Mesenchymal stem cell (in vitro differentiated cells and primary cell): ENCODE measurements around the gene SHISA2. TPM values are rescaled to one million over a fixed set of nuclear protein-coding genes. Genes with fewer than 3 reads are reported as not detected.
"Not testable (repeated sequence)": the region's sequence is repeated elsewhere in the genome, so short reads cannot be mapped to it uniquely, and the experiment has no call there.

Experiments
- DNase-seq: peaks from one replicate; pipeline ENCODE4 v3.0.0-alpha.2; 2013
- H2AFZ ChIP-seq: one replicate; pipeline ENCODE4 v1.6.1; 2013; ENCODE audit warnings: low read depth, mild to moderate bottlenecking, control low read depth, inconsistent platforms, low read length, moderate library complexity
- H2AK5ac ChIP-seq: 2 replicates; pipeline ENCODE4 v1.6.1; 2013; ENCODE audit warnings: low read length, moderate library complexity, mild to moderate bottlenecking, inconsistent platforms; ENCODE audit not compliant: severe bottlenecking
- H2BK120ac ChIP-seq: one replicate; pipeline ENCODE4 v1.6.1; 2013; ENCODE audit warnings: low read depth, mild to moderate bottlenecking, inconsistent platforms, low read length, moderate library complexity
- H2BK12ac ChIP-seq, 2 experiments: one replicate each; pipeline ENCODE4 v1.6.1; 2013; ENCODE audit warnings: inconsistent platforms in 2 of 2, low read length in 2 of 2, mild to moderate bottlenecking in 2 of 2, moderate library complexity in 2 of 2, control low read depth in 1 of 2
- H2BK15ac ChIP-seq: one replicate; pipeline ENCODE4 v1.6.1; 2013; ENCODE audit warnings: mild to moderate bottlenecking, low read depth, inconsistent platforms; ENCODE audit not compliant: poor library complexity, severe bottlenecking
- H2BK5ac ChIP-seq: 2 replicates; pipeline ENCODE4 v1.6.1; 2013; ENCODE audit warnings: low read depth, mild to moderate bottlenecking, low read length, control low read depth, inconsistent platforms; ENCODE audit not compliant: poor library complexity, severe bottlenecking
- H3K14ac ChIP-seq, 2 experiments: one replicate each; pipeline ENCODE4 v1.6.1; 2013; ENCODE audit warnings: inconsistent platforms in 2 of 2, low read length in 2 of 2, control low read depth in 1 of 2, mild to moderate bottlenecking in 1 of 2, moderate library complexity in 1 of 2
- H3K18ac ChIP-seq, 2 experiments: one replicate each; pipeline ENCODE4 v1.6.1; 2013; ENCODE audit warnings: inconsistent platforms in 2 of 2, low read length in 2 of 2, control low read depth in 1 of 2, low read depth in 1 of 2, mild to moderate bottlenecking in 1 of 2
- H3K23ac ChIP-seq, 2 experiments: one replicate each; pipeline ENCODE4 v1.6.1; 2013; ENCODE audit warnings: inconsistent platforms in 2 of 2, low read length in 2 of 2, mild to moderate bottlenecking in 2 of 2, moderate library complexity in 2 of 2, control low read depth in 1 of 2
- H3K27ac ChIP-seq: 2 replicates; pipeline ENCODE4 v1.5.1; 2013; ENCODE audit warnings: mild to moderate bottlenecking, moderate library complexity, low read length, control low read depth, inconsistent platforms; ENCODE audit not compliant: poor library complexity, severe bottlenecking
- H3K27me3 ChIP-seq, 2 experiments: 2 replicates each; pipeline versions ENCODE4 v1.6.1 to v1.7.0; 2013; ENCODE audit warnings: low read length in 2 of 2, mild to moderate bottlenecking in 2 of 2, moderate library complexity in 2 of 2, control low read depth in 1 of 2, inconsistent platforms in 1 of 2; ENCODE audit not compliant: control insufficient read depth in 1 of 2, insufficient read depth in 1 of 2
- H3K36me3 ChIP-seq, 2 experiments: 2 replicates each; pipeline versions ENCODE4 v1.6.1 to v1.7.0; 2013; ENCODE audit warnings: low read length in 2 of 2, control low read depth in 1 of 2, inconsistent platforms in 1 of 2, low read depth in 1 of 2, mild to moderate bottlenecking in 1 of 2; ENCODE audit not compliant: insufficient read depth in 2 of 2, control insufficient read depth in 1 of 2
- H3K4ac ChIP-seq, 2 experiments: one replicate each; pipeline ENCODE4 v1.6.1; 2013; ENCODE audit warnings: inconsistent platforms in 2 of 2, low read length in 2 of 2, mild to moderate bottlenecking in 2 of 2, moderate library complexity in 2 of 2, control low read depth in 1 of 2, low read depth in 1 of 2
- H3K4me1 ChIP-seq: 2 replicates; pipeline ENCODE4 v1.6.1; 2013; ENCODE audit warnings: low read depth, low read length, control low read depth; ENCODE audit not compliant: control insufficient read depth, insufficient read depth
- H3K4me2 ChIP-seq: 2 replicates; pipeline ENCODE4 v1.6.1; 2013; ENCODE audit warnings: low read length, mild to moderate bottlenecking, inconsistent platforms; ENCODE audit not compliant: poor library complexity, severe bottlenecking
- H3K4me3 ChIP-seq, 2 experiments: 2 replicates each; pipeline versions ENCODE4 v1.5.1 to v1.7.0; 2013; ENCODE audit warnings: low read length in 2 of 2, mild to moderate bottlenecking in 2 of 2, control low read depth in 1 of 2, low read depth in 1 of 2; ENCODE audit not compliant: insufficient read depth in 1 of 2
- H3K79me1 ChIP-seq: replicated peaks from 2 replicates; pipeline ENCODE4 v1.6.1; 2013; ENCODE audit warnings: mild to moderate bottlenecking, control low read depth, low read length, inconsistent platforms; ENCODE audit not compliant: poor library complexity, severe bottlenecking
- H3K9ac ChIP-seq: 2 replicates; pipeline ENCODE4 v1.7.0; 2013; ENCODE audit warnings: mild to moderate bottlenecking, low read length, moderate library complexity
- H3K9me3 ChIP-seq: 2 replicates; pipeline ENCODE4 v1.7.0; 2013; ENCODE audit warnings: mild to moderate bottlenecking, low read length; ENCODE audit not compliant: control insufficient read depth
- H4K8ac ChIP-seq: one replicate; pipeline ENCODE4 v1.6.1; 2013; ENCODE audit warnings: inconsistent platforms, mild to moderate bottlenecking, low read length, moderate library complexity
- H4K91ac ChIP-seq: one replicate; pipeline ENCODE4 v1.6.1; 2013; ENCODE audit warnings: mild to moderate bottlenecking, low read length, inconsistent platforms
- WGBS: methylation state at CpG from one replicate; pipeline ENCODE4 v1.1.7; 2013; ENCODE audit warnings: mixed read lengths; 5-methylcytosine and 5-hydroxymethylcytosine counted together
- polyA plus RNA-seq, 2 experiments: library from polyadenylated mRNA; stranded (reverse); fragments of 200-250 nt; gene quantifications; one replicate each; pipeline ENCODE4 v1.2.3, GENCODE V29; 2013

The SHISA2 gene
- polyA plus RNA-seq (2013, experiment 1 of 2), result 0.98 TPM
- polyA plus RNA-seq (2013, experiment 2 of 2), result 1.1 TPM

DNA sequence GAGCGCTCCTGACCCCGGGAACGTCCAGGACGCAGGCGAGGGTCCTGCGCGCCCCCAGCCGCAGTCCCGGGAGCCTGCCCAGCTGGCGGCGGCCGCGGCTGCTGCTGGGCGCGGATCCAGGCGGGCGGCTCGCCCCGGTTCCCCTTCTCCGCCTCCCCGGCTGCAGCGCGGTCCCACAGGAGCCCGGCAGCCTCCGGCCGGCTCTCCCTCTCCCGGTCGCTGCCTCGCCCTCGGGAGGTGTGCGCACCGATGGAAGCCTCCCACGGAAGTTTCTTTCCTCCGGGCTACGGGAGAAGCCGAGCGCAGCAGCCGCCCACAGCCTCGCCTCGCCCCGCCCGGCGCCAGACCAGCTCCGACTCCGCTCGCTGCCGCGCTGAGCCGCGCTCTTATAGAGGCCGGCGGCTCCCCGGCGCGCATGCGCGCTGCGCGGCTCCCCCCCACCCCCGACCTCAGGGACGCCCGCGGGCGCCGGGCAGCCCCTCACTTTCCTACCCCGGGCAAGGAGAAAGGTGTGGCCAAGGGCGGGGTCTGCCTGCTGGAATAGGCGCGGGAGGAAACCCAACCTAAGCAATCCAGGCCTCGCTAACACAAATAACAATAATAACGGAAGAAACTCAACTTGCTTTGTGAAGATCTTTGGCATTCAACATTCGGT lies at the start of gene SHISA2:
SHISA2 (minus strand) TSS at position 360 of the 655 bp plus-strand sequence. CDS start 1,041 bp downstream, outside the sequence.
- no peaks in the 10 kb centered on the region for H3K9me3 ChIP-seq

DNA sequence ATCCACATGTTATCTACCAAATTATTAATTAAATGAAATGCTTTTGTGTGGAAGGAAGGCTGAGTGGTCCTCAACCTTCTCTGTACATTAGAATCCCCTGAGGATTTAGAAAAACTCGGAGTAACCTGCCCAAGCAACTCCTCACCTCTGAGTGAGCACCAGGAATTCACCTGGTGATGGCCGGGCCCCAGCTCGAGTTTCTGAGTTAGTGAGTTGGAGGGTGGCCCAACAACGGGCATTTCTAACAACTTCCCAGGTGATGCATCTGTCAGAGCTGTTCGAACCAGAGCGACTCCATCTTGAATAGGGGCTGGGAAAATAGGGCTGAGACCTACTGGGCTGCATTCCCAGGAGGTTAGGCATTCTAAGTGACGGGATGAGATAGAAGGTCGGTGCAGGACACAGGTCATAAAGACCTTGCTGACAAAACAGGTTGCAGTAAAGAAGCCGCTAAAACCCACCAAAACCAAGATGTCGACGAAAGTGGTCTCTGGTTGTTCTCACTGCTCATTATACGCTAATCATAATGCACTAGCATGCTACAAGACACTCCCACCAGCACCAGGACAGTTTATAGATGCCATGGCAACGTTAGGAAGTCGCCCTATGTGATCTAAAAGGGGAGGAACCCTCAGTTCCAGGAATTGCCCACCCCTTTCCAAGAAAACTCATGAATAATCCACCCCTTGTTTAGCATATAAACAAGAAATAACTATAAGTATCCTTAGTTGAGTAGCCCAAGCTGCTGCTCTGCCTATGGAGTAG lies 44.2 kb upstream of the SHISA2 start:
- Histone ChIP-seq H3K79me1 (no peaks in the 10 kb centered on the region), H2BK5ac (no peak overlapping the region), H2AFZ (no peak overlapping the region), H3K9ac (no peak overlapping the region), H3K27ac (no peak overlapping the region), H4K8ac (no peak overlapping the region), H2BK15ac (no peak overlapping the region), H3K4me2 (no peak overlapping the region), H3K18ac (no peak overlapping the region), H4K91ac (no peak overlapping the region), H3K4me3 (no peak overlapping the region), H3K27me3 (peaks cover 0 to 3% of the 10 kb centered on the region in 2 experiments), H2AK5ac (no peak overlapping the region), H3K4ac (no peak overlapping the region), H3K36me3 (no peaks in the 10 kb centered on the region), H3K14ac (no peak overlapping the region), H2BK12ac (no peak overlapping the region), H3K4me1 (no peaks in the 10 kb centered on the region), H2BK120ac (no peak overlapping the region), H3K9me3 (no peaks in the 10 kb centered on the region), H3K23ac (no peak overlapping the region)
- no peak for DNase-seq
- 73% methylated on average over 14 of the region's 14 CpGs for WGBS

More for the DNA sequence above, at the start of gene SHISA2:
- Histone ChIP-seq H2AK5ac (peak within 1 kb of the TSS; percentile 58), H2BK12ac (peak within 1 kb of the TSS in 1 of 2 experiments; percentile 83), H3K14ac (no peak within 1 kb of the TSS), H3K79me1 (no peaks in the 10 kb centered on the region), H3K4ac (no peak within 1 kb of the TSS), H3K27me3 (peaks cover 0 to 85% of the 10 kb centered on the region in 2 experiments), H3K4me3 (peak within 1 kb of the TSS; percentile 72 to 99), H3K9ac (peak within 1 kb of the TSS; percentile 31), H2BK15ac (peak within 1 kb of the TSS; percentile 79), H3K36me3 (peaks cover 0 to 13% of the 10 kb centered on the region in 2 experiments), H4K8ac (peak within 1 kb of the TSS; percentile 69), H3K23ac (peak within 1 kb of the TSS in 1 of 2 experiments; percentile 75), H2BK120ac (peak within 1 kb of the TSS; percentile 73), H3K18ac (peak within 1 kb of the TSS; percentile 50 to 57), H4K91ac (no peak within 1 kb of the TSS), H3K4me2 (peak within 1 kb of the TSS; percentile 79), H2BK5ac (peak within 1 kb of the TSS; percentile 90), H2AFZ (peak within 1 kb of the TSS; percentile 46), H3K27ac (peak within 1 kb of the TSS; percentile 72), H3K4me1 (peaks cover 11% of the 10 kb centered on the region)
- peak; percentile 73 for DNase-seq
- WGBS, result 2% methylated on average over 70 of the region's 72 CpGs

DNA sequence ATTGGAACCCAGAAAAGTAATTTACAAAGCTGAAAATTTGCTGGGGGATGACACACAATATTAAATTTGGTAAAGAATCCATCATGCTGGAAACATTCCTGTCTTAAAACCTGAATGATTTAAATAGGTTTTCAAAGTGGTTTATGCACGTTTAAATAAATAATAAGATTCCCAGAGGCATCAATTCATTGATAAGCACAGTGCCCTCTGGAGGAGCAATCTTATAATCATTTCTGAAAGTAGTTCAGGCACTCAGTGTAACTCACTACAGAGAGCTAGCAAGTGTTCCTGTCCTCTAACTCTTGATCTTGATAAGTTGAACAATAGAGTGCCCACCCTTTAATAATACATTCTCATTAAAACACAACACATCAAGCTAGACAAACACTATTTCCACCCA lies 43.5 kb upstream of the SHISA2 start:
- WGBS, result no CpG with 5 or more reads among the region's 1 CpG

DNA sequence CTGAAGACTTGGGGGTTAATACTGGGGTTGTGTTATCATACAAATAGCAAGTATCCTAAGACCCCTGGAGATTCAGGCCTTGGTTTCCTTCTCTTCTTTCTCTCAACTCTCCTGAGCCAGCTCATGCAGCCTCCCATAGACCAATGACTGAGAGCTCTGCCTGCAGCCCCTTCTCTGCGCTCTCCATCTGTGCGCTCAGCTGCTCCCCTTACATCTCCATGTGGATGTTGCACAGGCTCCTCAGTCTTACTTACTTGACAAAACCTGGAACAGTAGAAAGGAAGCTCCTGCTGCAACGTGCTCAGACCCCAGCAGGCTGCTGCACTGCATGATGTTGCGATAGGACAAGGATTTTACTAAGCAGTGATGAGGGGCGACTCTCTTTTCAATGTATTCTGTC lies 25.0 kb upstream of the SHISA2 start:
- H2AK5ac ChIP-seq, H3K4me1 ChIP-seq, H2BK15ac ChIP-seq, H3K4me3 ChIP-seq, H3K18ac ChIP-seq, H4K91ac ChIP-seq, H3K9me3 ChIP-seq, H4K8ac ChIP-seq, H3K36me3 ChIP-seq, DNase-seq, H3K4ac ChIP-seq, H2BK12ac ChIP-seq, H3K14ac ChIP-seq, H3K79me1 ChIP-seq, H3K4me2 ChIP-seq, H2AFZ ChIP-seq, H3K27ac ChIP-seq, H3K9ac ChIP-seq, H3K23ac ChIP-seq, H2BK120ac ChIP-seq, H2BK5ac ChIP-seq: not testable (repeated sequence)
- WGBS, result 83% methylated on average over 4 of the region's 5 CpGs
- peaks cover 0 to 27% of the 10 kb centered on the region in 2 experiments for H3K27me3 ChIP-seq

More for the DNA sequence above, 43.5 kb upstream of the SHISA2 start:
- Histone ChIP-seq H2BK15ac (no peak overlapping the region), H3K9me3 (no peaks in the 10 kb centered on the region), H4K8ac (no peak overlapping the region), H3K4ac (no peak overlapping the region), H3K27me3 (peaks cover 0 to 3% of the 10 kb centered on the region in 2 experiments), H3K27ac (no peak overlapping the region), H2AK5ac (no peak overlapping the region), H3K36me3 (no peaks in the 10 kb centered on the region), H3K9ac (no peak overlapping the region), H3K4me3 (no peak overlapping the region), H3K18ac (no peak overlapping the region), H3K4me2 (no peak overlapping the region), H2BK12ac (no peak overlapping the region), H3K14ac (no peak overlapping the region), H3K23ac (no peak overlapping the region), H2BK5ac (no peak overlapping the region), H3K4me1 (no peaks in the 10 kb centered on the region), H2AFZ (no peak overlapping the region), H4K91ac (no peak overlapping the region), H2BK120ac (no peak overlapping the region), H3K79me1 (no peaks in the 10 kb centered on the region)
- no peak for DNase-seq
